GM18505 (cell line): ENCODE measurements around the gene ADPRHL1.

Experiments
- ATAC-seq: cut with Tn5 transposase; IDR thresholded peaks from one replicate; pipeline ENCODE4 v1.9.1; 2021; ENCODE audit not compliant: unreplicated experiment
- POLR2A ChIP-seq: IDR thresholded peaks from 4 replicates; pipeline ENCODE4 v1.6.1; 2011; ENCODE audit warnings: borderline replicate concordance; ENCODE audit not compliant: insufficient read depth, insufficient read length; ENCODE audit errors: extremely low read depth

The ADPRHL1 gene

DNA sequence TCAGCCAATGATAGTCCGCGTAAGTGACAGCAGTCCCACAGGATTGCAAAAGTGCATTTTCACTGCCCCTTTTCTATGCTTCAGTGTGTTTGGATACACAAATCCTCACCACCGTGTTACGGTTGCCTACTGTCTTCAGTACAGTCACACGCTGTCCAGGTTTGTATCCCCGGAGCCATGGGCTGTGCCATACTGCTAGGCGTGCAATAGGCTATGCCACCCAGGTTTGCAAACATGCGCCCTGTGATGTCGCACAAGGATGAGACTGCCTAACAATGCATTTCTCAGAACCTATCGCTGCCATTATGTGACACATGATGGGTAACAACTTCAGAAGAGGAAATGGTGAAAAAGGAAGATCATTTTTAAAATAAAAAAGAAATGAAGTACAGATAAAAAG, 16.8 kb upstream of the ADPRHL1 start:
- no peak for TF ChIP-seq POLR2A
- ATAC-seq = no peak

DNA sequence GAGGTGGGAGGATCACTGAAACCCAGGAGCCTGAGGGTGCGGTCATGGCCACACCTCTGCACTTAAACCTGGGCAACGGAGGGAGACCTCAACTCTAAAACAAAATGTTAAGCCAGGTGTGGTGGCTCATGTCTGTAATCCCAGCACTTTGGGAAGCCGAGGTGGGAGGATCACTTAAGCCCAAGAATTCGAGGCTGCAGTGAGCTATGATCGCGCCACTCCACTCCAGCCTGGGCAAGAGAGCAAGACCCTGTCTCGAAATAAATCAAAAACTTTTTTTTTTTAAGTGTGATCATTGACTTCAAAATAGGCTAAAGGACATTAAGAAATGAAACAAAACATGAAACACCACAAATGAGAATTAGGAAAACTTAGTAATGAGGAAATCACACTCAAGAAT, 16.3 kb upstream of the ADPRHL1 start:
- ATAC-seq = no peak
- TF ChIP-seq POLR2A = no peak

DNA sequence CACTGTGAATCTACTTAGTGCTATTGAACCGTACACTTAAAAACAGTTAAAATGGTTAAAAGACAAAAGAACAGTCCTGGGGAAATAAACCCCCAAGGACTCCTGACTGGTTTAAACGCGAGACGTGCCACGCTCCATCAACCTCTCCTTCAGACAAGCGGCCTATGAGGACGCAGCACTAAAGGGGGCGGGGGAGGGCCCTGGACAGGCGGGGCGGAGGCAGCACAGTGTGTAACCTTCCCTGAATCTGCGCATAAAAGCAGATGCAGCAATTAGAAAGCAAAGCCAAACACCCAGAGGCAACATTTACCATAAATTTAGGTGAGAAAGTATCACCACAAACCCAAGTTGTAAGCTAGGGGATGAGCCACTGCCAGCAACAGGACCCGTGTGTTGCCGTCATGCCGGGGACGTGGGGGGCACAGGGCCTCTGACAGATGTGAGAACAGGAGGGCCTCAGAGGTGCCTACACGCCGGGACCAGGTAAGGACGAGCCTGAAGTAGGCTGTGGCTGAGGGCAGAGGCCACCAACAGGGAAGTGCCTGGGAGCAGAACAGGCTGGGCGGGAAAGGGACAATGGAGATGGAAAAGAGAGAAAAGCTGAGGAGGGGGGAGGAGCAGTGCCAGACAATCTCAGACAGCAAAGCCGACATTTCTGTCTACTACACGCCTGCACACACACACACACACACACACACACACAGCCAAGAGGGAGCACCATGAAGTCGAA, 15.3 kb upstream of the ADPRHL1 start:
- no peak for TF ChIP-seq POLR2A

DNA sequence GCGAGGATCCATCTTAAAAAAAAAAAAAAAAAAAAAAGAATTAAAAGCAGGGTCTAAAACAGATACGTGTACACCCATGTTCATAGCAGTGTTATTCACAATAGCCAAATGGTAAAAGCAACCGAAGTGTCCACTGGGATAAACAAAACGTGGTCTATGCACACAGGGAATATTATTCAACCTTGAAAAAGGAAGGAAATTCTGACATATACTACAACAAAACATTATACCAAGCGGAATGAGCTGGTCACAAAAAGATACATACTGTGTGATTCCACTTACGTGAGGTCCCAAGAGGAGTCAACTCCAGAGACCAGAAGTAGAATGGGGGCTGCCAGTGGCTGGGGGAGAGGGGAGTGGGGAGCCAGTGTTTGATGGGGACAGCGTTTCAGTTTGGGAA, 14.7 kb upstream of the ADPRHL1 start:
- no peak for TF ChIP-seq POLR2A
- ATAC-seq = no peak

More for the DNA sequence above, 15.3 kb upstream of the ADPRHL1 start:
- no peak for ATAC-seq

DNA sequence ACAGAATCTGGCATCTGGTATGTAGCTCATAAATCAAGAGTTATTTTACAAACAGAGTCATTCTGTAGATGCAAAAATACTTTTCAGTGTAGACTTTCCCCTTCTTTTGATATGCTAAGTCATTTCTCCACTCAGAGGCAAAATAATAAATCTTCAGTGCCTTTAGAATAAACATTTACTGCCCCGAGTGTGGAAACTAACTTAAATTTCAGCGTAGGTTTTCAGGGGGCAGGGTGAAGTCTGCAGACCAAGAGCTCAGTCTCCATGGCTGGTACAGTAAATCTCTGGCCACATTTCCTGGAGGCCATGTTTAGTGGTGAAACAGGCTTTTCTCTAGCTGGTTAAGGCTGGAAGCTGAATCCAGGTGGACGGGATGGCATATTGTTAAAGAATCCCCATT, 13.1 kb upstream of the ADPRHL1 start:
- no peak for TF ChIP-seq POLR2A
- ATAC-seq = no peak

DNA sequence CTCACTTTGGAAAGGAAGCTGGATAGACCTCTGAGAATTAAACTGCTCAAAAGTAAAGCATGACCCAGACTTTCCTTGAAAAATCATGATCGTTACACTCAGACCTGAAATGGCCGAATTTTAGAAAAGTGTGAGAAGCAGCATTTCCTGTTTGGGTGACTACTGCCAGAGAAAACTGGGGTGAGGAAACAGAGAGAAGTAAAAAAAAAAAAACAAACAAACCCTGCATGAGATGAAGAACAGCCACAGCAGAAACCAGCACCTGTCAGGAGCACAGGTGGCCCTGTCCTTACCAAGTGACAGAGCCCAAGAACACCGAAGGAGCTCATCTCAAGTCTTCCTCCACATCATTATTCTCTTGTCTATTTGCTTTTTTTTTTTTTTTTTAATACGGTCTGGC, 12.0 kb upstream of the ADPRHL1 start:
- TF ChIP-seq POLR2A = no peak
- ATAC-seq = no peak

DNA sequence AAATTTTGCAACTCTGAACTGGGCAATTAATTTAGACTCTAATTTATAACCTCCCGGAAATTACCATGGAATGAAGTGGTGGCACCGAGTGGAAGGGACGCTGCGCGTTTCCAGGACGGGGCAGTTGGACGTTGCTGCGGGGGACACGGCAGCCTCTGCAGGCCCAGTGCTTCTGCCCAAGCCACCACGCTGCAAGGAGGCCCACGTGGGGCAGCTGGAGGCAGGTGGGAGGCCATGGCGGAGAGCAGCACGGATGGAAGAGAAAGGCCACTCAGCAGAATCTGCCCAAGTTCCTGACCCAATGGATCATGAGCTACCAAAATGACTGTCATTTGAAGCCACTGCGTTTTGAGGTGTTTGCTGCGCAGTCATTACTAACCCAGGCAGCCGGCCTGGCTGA, 11.2 kb upstream of the ADPRHL1 start:
- TF ChIP-seq POLR2A = no peak
- ATAC-seq = no peak

DNA sequence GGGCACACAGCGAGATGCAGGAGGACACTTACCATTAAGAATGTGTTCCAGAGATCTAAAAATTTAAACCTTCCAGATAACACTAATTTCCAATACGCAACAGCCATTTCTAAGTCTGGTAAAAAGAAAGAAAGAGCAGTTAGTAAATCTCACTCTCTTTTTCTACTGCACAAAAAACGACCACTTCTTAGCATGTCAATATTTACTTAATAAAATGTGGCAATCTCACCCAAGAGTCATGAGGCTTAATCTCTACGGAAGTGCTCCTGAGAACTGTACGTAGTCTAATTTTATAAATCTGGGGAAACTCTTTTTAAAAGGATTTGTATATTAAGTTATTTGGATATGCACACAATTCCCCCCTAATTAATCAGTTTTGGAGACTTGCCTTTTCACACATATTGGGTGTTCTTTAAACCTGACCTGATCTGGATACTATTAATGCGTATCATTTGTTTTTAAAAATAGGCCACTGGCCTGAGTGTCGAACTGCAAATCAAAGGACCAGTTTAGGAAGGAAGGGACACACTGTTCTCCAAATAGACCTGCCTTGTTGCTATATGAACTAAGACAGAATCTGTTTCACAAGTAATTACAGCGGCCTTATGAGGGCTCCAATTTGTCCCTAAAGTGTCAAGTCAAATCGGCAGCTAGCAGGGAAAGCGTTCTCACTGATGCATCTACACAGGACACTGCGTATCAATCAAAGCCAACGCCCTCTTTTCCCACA, 7.9 kb upstream of the ADPRHL1 start:
- TF ChIP-seq POLR2A = no peak
- no peak for ATAC-seq

DNA sequence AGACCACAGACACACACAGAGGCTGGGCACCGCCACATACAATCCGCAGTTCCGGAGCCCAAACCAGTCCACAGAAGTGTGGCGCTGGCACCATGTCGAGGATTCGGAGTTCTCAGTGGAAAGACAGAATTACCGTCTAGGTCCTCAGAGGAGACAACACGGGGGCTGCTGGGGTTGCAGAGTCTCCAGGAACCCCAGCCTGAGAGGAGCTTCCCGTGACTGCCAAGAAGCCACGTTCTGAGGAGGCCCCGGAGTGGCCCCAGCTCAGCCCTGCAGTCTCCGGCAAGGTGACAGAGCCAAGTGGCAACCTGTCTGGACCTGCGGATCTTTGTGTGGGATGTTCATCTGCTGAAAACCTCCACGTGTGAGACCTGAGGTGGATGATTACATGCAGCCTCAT, 7.3 kb upstream of the ADPRHL1 start:
- no peak for ATAC-seq
- no peak for TF ChIP-seq POLR2A

DNA sequence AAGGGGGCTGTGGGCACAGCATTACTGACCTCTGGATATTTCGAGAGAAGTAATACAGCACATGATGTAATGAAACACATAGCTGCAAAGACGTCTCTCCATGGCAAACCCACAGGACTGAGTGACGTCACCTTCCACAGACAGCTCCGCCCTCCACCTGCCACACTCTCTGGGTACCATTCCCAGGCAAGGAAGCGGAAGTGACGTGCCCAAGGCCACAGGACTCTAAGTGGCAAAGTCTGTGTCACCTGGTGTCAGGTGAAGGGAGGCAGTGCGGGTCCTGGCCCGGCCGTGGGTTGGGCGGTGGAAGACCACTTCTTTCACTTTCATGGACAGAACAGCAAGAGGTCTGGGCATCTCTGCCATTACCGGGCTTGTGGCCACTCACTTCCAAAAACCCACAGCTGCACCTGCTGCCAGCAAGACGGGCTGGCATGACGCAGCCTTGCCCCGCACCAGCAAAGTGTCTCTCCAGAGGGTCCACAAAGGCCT, 6.8 kb upstream of the ADPRHL1 start:
- no peak for ATAC-seq
- TF ChIP-seq POLR2A = no peak

DNA sequence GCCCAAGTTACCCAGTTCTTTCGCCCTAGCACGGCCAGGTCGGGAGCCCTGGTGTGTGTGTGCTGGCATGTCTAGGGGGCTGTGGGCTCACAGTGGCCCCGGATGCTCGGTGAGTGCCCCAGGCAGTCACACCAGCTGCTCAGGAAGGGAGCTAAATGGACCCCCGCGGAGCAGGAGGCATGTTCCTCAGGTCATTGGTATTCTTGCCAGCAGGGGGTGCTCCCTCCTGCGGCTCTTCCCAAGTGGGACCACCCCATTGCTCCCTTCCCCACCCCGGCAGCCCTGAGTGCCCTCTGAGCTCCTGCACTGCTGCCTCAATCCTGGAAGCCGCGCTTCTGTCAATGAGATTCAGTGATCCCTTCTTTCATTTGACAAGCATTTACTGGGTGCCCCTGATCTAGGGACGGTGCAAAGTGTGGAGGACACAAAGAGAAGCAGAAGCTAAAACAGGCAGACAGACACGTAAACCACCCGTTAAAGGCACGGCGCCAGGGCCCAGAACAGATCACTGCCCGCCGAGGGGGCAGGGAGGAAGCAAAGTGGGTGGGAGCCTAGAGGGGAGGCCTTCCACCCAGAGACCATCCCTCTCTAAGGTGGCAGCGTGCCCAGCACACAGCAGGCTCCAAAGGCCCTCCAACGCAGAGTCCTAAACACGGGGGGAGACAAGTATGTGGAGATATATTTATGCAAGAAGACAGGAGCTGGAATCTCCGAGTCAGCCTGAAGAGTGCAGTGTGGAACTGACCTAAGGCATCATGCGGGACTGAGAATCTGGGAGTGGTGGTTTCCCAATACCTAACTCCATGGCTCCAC, 5.2 kb upstream of the ADPRHL1 start:
- ATAC-seq = no peak
- TF ChIP-seq POLR2A = no peak

DNA sequence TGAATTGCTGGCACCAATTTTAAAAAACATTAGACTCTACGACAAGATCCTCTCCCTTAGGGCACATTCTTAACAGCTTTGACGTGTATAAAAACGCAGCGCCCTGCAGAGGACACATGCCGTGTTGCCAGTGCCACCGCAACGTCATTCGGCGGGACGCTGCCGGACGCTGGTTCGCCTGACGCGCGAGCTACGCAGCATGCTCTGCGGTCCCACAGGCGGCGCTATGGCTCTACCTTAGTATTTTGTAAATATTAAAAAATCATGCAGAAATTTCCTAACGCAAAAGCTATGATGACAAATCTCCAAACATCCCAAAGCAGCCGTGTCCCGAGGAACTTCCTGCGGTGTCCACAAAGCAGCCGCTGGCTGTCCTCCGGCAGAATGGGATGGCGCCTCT, 4.2 kb upstream of the ADPRHL1 start:
- TF ChIP-seq POLR2A = no peak
- no peak for ATAC-seq

DNA sequence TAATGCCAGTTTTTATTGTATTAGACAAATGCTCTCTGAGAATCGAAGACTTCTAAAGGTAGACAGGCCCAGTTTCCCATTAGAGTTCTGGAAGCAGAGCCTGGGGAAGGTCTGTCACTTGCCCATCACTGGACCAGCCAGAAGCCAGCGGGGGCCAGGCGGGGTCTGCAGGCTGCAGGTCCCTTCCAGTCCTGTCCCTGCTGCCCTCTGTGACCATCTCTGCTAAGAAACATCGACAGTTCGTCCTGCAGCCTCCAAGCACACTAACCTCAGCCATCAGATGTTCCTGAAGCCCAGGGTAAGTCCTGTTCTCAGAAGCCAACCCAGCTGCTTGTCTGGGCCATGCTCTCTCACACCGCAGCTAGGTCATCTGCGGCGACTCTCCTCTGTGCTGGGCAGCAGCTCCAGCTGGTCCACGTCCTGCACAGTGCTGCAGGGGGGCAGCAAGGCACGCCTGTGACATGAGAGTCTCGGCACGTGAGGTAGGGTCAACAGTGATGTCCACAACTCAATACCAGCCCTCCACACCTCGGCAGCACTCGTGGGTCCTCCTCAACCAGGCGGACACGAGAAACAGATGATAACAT, 2.9 kb upstream of the ADPRHL1 start:
- TF ChIP-seq POLR2A = no peak
- no peak for ATAC-seq
